IPS-18a (cell line): ENCODE data around the gene C21orf91.

ENCODE experiments used
- H3K27ac ChIP-seq: one replicate; pipeline ENCODE4 v1.5.1; 2013; ENCODE audit warnings: low read length
- H3K27me3 ChIP-seq: one replicate; pipeline ENCODE4 v1.6.1; 2013; ENCODE audit warnings: mild to moderate bottlenecking, low read length; ENCODE audit not compliant: control insufficient read depth, insufficient read depth
- H3K36me3 ChIP-seq: one replicate; pipeline ENCODE4 v1.6.1; 2013; ENCODE audit warnings: low read depth, low read length; ENCODE audit not compliant: control insufficient read depth
- H3K4me1 ChIP-seq: one replicate; pipeline ENCODE4 v1.6.1; 2013; ENCODE audit warnings: low read depth, low read length; ENCODE audit not compliant: control insufficient read depth
- H3K4me3 ChIP-seq: one replicate; pipeline ENCODE4 v1.5.1; 2013; ENCODE audit warnings: low read length
- H3K9ac ChIP-seq: one replicate; pipeline ENCODE4 v1.6.1; 2013; ENCODE audit warnings: mild to moderate bottlenecking, low read length, moderate library complexity
- H3K9me3 ChIP-seq: one replicate; pipeline ENCODE4 v1.6.1; 2013; ENCODE audit warnings: low read depth, low read length; ENCODE audit not compliant: control insufficient read depth

C21orf91 gene

DNA sequence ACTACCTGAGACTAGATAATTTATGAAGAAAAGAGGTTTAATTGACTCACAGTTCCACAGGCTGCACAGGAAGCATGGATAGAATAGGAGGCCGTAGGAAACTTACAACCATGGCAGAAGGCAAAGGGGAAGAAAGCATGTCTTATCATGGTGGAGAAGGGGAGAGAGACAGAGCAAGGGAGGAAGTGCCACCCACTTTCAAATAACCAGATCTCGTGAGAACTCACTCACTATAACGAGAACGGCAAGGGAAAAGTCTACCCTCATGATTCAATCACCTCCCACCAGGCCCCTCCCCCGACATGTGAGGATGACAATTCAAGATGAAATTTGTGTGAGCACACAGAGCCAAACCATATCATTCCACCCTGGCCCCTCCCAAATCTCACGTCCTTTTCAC lies 4.7 kb upstream of the C21orf91 start:
- H3K4me1 ChIP-seq: peaks cover 11% of the 10 kb centered on the region
- H3K36me3 ChIP-seq: no peaks in the 10 kb centered on the region
- no peak overlapping the region for H3K27ac ChIP-seq
- no peaks in the 10 kb centered on the region for H3K9me3 ChIP-seq
- H3K9ac ChIP-seq: no peak overlapping the region
- no peak overlapping the region for H3K4me3 ChIP-seq
- no peaks in the 10 kb centered on the region for H3K27me3 ChIP-seq

DNA sequence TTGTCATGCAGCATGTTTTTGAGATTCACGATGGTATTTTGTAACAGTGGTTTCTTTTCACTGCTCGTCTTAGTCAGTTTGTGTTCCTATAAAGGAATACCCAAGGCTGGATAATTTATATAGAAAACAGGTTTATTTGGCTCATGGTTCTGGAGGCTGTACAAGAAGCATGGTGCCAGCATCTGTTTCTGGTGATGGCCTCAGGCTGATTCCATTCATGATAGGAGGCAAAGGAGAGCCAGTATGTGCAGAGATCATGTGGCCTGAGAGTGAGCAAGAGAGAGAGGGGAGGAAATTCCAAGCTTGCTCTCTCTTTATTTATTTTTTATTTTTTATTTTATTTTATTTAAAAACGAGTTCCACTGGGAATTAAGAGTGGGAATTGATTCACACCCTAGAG lies 2.0 kb upstream of the C21orf91 start:
- H3K27me3 ChIP-seq: no peaks in the 10 kb centered on the region
- H3K4me3 ChIP-seq: no peak overlapping the region
- H3K4me1 ChIP-seq: peaks cover 11% of the 10 kb centered on the region
- no peak overlapping the region for H3K9ac ChIP-seq
- H3K9me3 ChIP-seq: no peaks in the 10 kb centered on the region
- no peak overlapping the region for H3K27ac ChIP-seq
- peaks cover 6% of the 10 kb centered on the region for H3K36me3 ChIP-seq

DNA sequence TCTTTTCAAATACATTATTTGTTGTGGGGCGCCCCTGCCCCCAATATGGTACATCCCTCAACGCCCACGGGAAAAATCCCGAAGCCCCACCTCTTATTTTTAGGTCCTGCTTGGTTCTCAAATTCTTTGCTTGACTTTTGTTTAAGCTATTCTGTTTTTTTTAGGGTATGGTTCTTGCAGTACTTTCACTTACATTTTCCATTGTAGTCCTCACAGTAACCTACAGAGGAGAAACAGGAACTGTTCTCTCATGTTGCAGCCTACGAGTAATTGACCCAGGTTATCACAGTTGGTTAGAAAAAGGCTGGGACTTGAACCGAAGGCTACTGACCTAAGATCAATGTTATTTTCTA lies 697 bp upstream of the C21orf91 start:
- no peaks in the 10 kb centered on the region for H3K27me3 ChIP-seq
- no peaks in the 10 kb centered on the region for H3K9me3 ChIP-seq
- peaks cover 11% of the 10 kb centered on the region for H3K4me1 ChIP-seq
- peak overlapping the region; percentile 90 for H3K27ac ChIP-seq
- peak overlapping the region; percentile 92 for H3K9ac ChIP-seq
- H3K36me3 ChIP-seq: peaks cover 18% of the 10 kb centered on the region
- peak overlapping the region; percentile 85 for H3K4me3 ChIP-seq

DNA sequence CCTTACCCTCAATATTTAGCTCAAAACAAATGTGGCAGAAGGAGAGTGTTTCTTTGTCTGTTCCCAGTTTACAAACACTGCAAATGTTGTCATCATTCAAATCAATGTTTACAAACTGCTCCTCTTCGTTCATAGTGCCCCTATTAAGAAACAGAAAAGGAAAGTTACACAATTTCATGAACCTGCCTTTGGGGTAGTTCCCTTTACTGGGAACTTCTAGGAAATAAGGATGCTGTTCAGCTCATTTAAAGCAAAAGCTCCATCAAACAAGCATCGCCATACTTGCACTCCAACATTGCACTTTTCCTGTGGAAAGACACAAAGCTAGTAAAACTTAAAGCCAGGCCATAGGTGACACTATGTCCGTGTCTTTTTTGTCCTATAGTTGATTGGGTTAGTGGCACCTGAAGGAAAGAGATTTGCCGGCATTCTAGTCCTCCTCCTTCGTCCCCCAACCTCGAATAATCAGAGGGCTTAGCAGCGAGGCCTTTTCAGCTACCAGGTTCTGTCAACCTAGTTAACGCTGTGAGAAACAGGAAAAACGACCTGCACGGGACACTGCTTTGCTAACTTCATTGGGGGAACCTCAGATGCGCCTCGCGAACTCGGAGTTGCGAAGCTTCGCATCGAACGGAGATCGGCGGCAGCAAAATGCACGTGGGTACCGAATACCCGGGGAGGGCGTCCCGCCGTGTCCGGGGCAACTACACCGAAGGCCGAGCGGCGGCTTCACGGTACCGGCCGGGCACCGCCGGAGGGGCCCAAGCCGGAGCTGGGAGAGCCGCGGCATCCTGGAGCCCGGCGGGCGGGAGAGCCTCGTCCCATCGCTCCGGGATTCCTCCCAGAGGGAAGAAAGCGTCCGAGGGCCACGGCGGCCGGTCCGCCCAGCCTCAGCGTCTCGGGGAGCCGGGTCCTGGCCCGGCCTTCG lies 706 bp downstream of the C21orf91 start:
- H3K9ac ChIP-seq: peak overlapping the region; percentile 92
- H3K27ac ChIP-seq: no peak overlapping the region

DNA sequence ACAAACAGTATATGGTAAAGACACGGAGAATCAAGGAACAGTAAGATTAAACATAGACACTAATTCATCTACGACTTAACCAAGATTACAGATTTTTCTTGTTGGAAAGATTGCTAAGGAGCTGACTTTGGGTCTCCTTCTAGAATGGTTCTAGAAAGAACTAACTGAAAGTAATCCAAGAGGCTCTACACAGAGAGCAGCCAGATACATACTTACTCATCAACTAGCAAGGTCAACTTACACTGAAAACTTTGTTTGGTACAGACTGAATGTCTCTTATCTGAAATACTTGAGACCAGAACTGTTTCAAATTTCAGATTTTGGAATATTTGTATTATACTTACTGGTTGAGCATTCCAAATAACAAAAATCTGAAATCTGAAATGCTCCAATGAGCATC lies 5.8 kb downstream of the C21orf91 start:
- Histone ChIP-seq H3K27me3 (no peaks in the 10 kb centered on the region), H3K4me1 (peaks cover 5% of the 10 kb centered on the region), H3K4me3 (no peak overlapping the region), H3K27ac (no peak overlapping the region), H3K36me3 (peaks cover 80% of the 10 kb centered on the region), H3K9me3 (peaks cover 18% of the 10 kb centered on the region), H3K9ac (no peak overlapping the region)

More for the DNA sequence above, 706 bp downstream of the C21orf91 start:
- Histone ChIP-seq H3K9me3 (no peaks in the 10 kb centered on the region), H3K36me3 (peaks cover 31% of the 10 kb centered on the region), H3K27me3 (no peaks in the 10 kb centered on the region), H3K4me3 (peak overlapping the region; percentile 85), H3K4me1 (peaks cover 11% of the 10 kb centered on the region)

DNA sequence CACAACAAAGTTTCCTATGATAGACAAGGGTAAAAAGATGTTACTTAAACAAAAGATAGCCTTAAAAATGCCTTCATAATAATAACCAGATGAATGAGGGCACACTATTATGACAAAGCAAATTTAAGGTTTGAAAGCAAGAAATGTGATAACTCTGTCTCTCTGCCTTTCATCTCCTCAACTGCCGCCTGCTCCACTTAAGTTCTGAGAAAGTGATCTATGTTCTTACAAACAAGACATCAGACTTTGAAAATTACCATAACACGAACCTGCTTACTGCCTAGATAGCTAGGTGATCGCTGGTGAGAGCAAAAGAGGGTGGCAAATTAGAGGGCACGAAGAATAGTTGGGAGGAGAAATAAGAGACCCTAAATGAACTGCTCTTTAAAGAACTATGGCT lies 13.2 kb downstream of the C21orf91 start:
- Histone ChIP-seq H3K27ac (no peak overlapping the region), H3K4me3 (no peak overlapping the region), H3K9ac (no peak overlapping the region), H3K36me3 (peaks cover 45% of the 10 kb centered on the region), H3K9me3 (peaks cover 26% of the 10 kb centered on the region), H3K27me3 (no peaks in the 10 kb centered on the region), H3K4me1 (no peaks in the 10 kb centered on the region)

DNA sequence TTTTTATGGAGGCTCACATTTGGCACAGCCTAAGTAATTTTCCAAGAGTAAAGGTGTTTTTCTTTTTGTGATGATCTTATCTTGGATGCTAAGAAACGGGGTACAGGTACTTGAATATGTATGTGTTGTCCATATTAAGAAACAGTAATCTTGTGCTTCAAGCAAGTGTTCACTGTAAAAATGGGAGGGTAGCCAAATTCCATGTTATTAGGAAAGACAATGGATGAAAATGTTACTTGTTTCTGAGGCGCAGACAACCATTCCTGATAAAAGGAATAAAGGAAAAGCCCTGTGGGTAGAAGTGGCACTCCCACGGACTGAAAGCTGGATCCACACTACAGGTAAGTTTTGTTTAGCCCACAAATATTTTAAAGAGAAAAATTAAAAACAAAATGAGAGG lies 15.6 kb downstream of the C21orf91 start:
- Histone ChIP-seq H3K9me3 (peaks cover 10% of the 10 kb centered on the region), H3K27ac (no peak overlapping the region), H3K4me3 (no peak overlapping the region), H3K36me3 (peaks cover 21% of the 10 kb centered on the region), H3K9ac (no peak overlapping the region), H3K27me3 (no peaks in the 10 kb centered on the region), H3K4me1 (no peaks in the 10 kb centered on the region)

DNA sequence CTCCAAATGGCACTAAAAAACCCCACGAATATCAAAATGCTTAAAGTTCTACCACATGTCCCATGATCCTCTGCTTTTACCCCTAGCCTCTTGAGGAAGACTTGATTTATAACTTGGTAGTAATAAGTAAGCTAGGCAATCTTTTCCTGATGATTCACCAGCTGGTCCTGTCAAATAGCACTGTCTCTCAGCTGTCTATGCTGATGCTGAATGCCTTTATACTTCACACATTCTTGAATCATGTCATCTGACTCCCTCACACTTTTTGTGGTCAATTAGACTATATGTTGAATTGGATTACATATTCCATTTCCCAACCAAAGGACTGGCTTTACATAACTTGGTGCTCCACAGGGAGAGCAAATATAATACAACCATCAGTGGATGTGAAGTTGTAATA lies 16.6 kb downstream of the C21orf91 start:
- H3K9me3 ChIP-seq: peaks cover under 1% of the 10 kb centered on the region
- peaks cover 12% of the 10 kb centered on the region for H3K36me3 ChIP-seq
- H3K27ac ChIP-seq: no peak overlapping the region
- no peaks in the 10 kb centered on the region for H3K27me3 ChIP-seq
- no peaks in the 10 kb centered on the region for H3K4me1 ChIP-seq
- H3K9ac ChIP-seq: no peak overlapping the region
- H3K4me3 ChIP-seq: no peak overlapping the region

DNA sequence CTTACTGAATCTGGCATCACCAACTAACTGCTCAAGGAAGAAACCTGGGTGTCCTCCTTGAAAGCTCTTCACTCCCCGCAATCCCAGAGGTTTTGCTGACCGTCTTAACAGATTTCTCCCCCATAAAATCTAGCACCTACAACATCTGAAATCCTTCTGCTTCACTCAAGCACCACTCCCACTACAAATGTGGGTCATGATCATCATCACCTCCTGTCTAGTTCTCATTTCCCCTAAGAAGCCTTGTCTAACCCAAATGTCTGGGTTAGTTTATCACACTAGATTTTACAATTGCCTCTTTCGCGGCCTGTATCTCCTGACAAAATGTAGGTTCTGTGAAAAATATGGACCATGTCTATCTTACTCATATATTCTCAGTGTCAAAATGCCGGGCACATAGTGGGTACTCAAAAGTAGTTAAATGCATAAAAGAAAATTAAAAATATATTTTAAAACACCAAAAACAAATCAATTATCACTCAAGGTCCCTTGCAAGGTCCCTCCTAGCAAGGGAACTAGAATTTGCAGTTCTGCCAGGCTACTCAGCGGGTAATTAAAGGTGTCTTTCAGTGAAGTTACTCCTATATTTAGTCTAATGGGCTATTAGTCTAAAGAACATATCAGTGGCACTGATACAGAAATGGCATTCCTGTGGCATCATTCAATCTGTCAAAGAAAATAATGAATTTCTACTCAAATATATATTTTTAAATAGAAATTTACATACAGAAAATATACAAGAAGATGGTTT lies 19.6 kb downstream of the C21orf91 start:
- no peaks in the 10 kb centered on the region for H3K4me1 ChIP-seq
- no peak overlapping the region for H3K9ac ChIP-seq

DNA sequence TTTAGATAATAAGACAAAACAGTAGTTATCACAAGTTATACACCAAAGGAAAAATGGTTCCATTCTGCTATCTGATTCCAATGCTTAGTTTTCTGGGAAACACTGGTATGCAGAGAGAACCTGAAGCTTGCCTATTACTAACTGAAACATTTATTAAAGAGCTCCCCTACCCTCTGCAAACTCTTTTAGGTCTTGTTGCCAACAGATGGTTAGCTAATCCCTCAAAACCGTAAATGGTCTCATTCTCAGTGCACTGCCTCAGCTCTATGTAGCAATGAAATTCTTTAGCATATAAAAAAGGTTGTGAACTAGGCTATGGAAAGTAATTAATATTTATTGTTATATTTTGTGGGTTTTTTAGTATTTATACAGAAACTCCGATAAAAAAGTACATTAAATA lies 20.4 kb downstream of the C21orf91 start:
- H3K36me3 ChIP-seq: peaks cover 35% of the 10 kb centered on the region
- no peaks in the 10 kb centered on the region for H3K27me3 ChIP-seq
- H3K9ac ChIP-seq: no peak overlapping the region
- no peak overlapping the region for H3K4me3 ChIP-seq
- no peaks in the 10 kb centered on the region for H3K4me1 ChIP-seq
- H3K9me3 ChIP-seq: no peaks in the 10 kb centered on the region
- no peak overlapping the region for H3K27ac ChIP-seq

More for the DNA sequence above, 19.6 kb downstream of the C21orf91 start:
- Histone ChIP-seq H3K4me3 (no peak overlapping the region), H3K27ac (no peak overlapping the region), H3K9me3 (no peaks in the 10 kb centered on the region), H3K36me3 (peaks cover 31% of the 10 kb centered on the region), H3K27me3 (no peaks in the 10 kb centered on the region)

DNA sequence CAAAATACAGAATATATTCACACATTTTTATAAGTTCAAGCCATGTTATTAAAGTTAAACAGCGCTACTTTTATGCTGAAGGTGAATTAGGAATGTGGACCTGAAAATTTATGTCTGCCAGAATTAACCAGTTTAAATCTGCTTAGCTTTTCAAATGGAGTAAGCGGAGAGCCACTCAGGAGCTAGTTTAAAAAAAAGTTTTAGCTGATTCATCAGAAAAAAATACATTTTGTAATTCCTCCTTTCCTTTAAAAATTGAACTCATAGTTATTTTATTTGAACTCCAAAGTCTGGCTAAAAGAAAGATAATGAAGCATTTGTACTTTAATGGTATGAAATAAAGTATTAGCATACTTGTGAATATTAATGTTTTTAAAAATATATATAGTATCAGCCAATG lies 21.2 kb downstream of the C21orf91 start:
- H3K9me3 ChIP-seq: no peaks in the 10 kb centered on the region
- H3K4me3 ChIP-seq: no peak overlapping the region
- H3K27ac ChIP-seq: no peak overlapping the region
- no peaks in the 10 kb centered on the region for H3K4me1 ChIP-seq
- H3K27me3 ChIP-seq: no peaks in the 10 kb centered on the region
- peaks cover 39% of the 10 kb centered on the region for H3K36me3 ChIP-seq
- no peak overlapping the region for H3K9ac ChIP-seq
